Stimulated activated CD4-positive, alpha-beta T cell treated with anti-CD3 and anti-CD28 coated beads, Interleukin-1b, Interleukin-23, amount 100 ng/mL, for 4 hours (primary cell): ENCODE data around the gene PRPF19.
A peak's percentile ranks its signal among the peaks of the same experiment; 100 is the strongest.

ENCODE experiments used
- DNase-seq, 2 donors: peaks; one replicate each; pipeline ENCODE4 v3.0.0-alpha.2; 2020; ENCODE audit warnings: low read depth in 2 of 2

PRPF19 gene

DNA sequence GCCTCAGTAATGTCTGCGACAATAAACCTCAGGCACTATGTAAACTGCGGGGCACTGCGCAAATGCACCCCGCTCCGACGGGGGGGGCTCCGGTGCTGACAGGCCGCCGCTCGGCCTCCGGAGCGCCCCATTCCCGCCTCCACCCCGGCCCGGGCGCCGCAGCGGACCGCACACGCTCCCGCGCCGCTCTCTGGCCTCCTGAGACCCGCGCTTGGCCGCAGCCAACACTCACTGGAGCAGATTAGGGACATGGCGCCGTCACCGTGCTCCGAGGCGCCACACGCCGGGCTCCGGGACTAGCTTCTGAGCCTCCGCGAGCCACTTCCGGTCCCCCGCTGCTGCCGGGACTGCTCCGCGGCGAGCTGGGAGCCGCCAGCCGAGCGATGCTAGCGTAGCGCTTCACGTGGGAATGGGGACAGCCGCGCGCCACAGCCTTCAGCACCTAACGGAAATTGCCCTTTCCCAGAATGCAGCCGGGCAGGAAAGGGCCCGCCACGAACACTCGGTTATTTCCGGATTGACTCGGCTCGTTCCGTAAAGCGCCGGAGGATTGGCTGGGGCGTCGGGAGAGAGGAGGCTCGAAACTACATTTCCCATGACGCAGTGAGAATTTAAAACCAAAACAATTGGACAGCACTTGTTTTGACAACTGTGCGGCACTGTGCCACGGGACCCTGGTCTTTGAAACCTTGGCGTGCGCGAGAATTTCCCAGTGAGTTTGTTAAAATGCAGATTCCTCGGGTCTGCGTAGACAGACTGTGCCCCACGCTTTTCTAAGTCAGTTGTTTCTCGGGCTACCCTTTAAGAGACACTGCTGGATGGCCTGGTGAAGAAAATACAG lies at the start of gene PRPF19:
Gene PRPF19, minus strand, starts transcription at position 454 of the 841 bp plus-strand sequence. Its CDS starts 203 bp downstream, at position 251.
- peak; percentile 96 for DNase-seq

GRCh38 chr11:60955571-60955970 lies 49.2 kb upstream of the PRPF19 start:
- no peak for DNase-seq

- DNase-seq, result no peak
These were observed 48.0 kb upstream of the PRPF19 start for GRCh38 chr11:60954421-60954820.

GRCh38 chr11:60953781-60954180 lies 47.4 kb upstream of the PRPF19 start:
- DNase-seq, result no peak

DNA sequence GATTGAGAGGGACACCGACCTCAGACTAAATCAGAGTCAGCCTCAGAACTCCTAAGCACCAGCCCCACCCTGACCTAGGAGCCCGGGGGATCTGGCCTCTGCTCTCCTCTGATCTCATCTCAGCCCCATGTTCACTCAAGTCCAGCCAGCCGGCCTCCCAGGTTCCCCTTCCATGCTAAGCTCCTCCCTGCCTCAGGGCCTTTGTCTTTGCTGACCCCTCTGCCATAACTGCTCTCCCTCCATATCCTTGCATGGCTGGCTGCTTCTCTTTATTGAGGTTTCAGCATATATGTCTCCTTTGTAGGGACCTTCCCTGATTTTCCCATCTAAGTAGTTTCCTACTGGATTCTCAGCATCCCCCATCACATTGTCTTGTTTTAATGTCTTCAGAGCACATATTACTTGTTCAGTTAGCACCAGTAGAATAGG lies 46.4 kb upstream of the PRPF19 start:
- DNase-seq, result no peak

- DNase-seq, result peak in 1 of 2 donors; percentile 18
These were observed 45.7 kb upstream of the PRPF19 start, which contains the start of gene SLC15A3 for GRCh38 chr11:60951904-60952741. TSS of gene SLC15A3 (minus strand) at chr11:60952176. CDS start at chr11:60951551, 625 bp downstream.

DNA sequence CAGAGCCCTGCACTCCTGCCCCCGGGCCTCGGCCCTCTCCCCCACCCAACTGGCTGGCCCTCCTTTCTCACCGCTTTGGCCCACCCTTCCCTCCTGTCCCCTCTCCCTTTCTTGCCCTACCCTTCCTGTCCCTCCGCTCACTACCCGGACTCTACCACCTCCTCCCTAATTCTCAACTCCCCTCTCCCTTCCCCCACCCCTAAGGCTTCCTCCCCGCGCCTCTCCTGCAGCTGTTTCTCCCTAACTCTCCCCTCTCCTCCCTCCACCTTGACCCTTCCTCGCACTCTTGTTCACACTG lies 45.2 kb upstream of the PRPF19 start:
- DNase-seq, result no peak

- DNase-seq, result peak in 1 of 2 donors; percentile 36
These were observed 44.7 kb upstream of the PRPF19 start for GRCh38 chr11:60950933-60951605.

GRCh38 chr11:60950024-60950423 lies 43.6 kb upstream of the PRPF19 start:
- no peak for DNase-seq

- DNase-seq, result no peak
These were observed 41.9 kb upstream of the PRPF19 start for GRCh38 chr11:60948250-60948649.

DNA sequence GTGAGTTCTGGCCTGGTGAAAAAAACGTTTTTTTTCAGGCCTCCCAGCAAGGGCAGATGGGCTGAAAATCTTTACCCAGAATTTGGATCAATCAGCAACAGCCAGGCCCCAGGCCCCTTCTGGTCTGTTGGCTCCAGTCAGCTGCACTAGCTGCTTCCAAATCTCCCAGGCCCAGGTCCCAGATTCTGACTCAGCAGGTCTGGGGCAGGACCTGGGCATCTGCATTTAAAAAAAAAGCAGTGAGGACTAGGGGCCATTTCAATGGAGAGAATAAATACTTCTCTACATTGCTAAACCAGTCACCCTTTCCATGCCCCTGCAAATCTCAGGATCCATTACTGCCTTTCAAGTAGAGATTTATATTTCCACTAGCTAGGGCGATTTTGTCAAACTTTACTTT lies 41.3 kb upstream of the PRPF19 start:
- no peak for DNase-seq

DNA sequence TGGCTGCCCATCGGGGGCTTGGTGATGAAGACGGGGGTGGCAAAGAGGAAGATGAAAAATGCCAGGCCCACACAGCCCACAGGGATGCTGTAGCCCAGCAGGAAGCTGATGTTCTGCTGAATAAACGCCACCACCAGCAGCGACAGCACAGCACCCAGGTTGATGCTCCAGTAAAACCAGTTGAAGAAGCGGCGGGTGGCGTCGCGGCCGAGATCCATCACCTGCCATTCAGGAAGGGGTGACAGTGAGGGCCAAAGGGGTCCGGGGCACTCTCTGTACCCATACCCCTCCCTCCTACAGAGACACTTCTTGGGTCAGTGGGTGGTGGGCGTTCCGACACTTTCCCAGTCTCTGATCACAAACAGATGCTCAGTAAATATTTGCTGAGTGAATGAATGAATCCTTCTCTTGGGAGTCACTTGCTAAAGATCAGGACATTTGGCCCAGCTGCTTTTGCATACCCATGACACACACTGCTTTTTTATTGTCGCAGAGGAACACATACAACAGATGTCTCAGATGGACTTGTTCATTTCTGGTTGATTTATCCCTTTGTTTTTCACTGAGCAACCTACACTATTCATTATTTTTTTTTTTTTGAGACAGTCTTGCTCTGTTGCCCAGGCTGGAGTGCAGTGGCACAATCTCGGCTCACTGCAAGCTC lies 40.3 kb upstream of the PRPF19 start:
- DNase-seq, result no peak

GRCh38 chr11:60945295-60945667 lies 38.9 kb upstream of the PRPF19 start:
- DNase-seq, result no peak

DNA sequence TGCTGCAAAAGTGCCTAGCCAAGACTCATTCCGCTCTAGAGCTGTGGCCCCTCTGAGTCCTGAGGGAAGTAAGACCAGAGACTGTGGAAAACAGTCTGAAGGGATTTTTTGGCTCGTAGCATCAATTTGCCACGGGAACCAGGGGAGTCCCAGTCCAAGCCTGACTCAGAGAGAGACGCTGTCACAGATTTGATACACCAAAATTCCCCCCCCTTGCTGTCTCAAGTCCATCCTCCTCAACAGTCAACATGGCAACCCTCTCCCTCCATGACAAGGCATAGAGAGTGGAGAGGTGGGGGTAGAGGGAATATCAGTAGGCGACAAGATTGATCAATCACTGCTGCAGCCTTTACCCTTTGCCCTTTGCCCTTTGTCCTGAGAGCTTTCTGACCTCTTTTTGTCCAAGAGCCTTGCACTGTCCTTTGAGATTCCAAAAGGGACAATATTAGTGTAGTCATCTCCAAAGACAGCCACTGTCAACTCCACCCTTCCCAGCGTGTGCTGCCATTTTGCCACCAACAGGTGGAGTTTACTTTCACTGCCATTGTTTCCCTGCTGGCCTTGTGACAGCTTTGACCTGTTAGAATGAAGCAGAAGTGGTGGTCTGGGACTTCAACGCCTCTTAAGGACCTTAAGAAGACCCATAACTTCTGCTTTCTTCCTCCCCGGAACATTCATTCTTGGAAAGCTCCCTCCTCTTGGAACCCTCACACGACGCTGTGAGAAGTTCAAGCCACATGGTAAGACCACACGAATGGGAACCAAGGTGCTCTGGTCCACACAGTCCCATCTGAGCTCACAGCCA lies 38.3 kb upstream of the PRPF19 start:
- no peak for DNase-seq

- DNase-seq, result no peak
These were observed 36.7 kb upstream of the PRPF19 start for GRCh38 chr11:60942970-60943565.

DNA sequence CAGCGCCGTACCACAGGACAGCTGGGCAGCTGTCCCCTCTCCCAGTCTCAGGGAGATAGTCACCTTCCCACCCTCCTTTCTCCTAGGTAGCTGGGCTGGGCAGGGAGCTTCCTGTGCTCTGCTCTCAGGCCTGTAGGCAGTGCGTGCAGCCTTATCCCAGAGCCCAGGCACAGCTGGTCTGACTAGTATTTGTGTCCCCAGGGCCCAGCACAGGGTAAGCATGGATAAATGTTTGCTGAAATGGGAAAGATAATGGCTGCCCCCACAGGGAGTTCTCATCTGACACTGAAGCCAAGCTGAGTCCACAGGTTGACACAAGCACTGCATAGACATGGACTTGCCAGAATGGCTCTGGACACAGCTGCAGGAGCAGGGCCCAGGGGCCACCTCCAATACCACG lies 35.8 kb upstream of the PRPF19 start:
- DNase-seq, result no peak

GRCh38 chr11:60941371-60942119 lies 35.2 kb upstream of the PRPF19 start:
- DNase-seq, result no peak

- DNase-seq, result no peak
These were observed 33.5 kb upstream of the PRPF19 start for GRCh38 chr11:60939855-60940254.

- no peak for DNase-seq
These were observed 32.9 kb upstream of the PRPF19 start for GRCh38 chr11:60939301-60939700.

- DNase-seq, result no peak
These were observed 32.1 kb upstream of the PRPF19 start for GRCh38 chr11:60938500-60938899.
